RCC 7860 (cell line): ENCODE data around the gene DVL2.

ENCODE experiments used
- DNase-seq: peaks from one replicate; pipeline ENCODE4 v3.0.0-alpha.2; 2015; ENCODE audit warnings: low spot score
- FAIRE-seq: peaks from 2 replicates; lab custom pipeline; 2012; peaks lifted over from hg19 to GRCh38; lab: Jason Lieb, UNC

DVL2 gene

GRCh38 chr17:7176107-7176840 lies 58.0 kb downstream of the DVL2 start:
- DNase-seq (no peak), FAIRE-seq (no peak)
